Left ventricle myocardium superior (tissue), 1 donor: Measurements from ENCODE around the gene HSD3B2. TPM values are rescaled to one million over a fixed set of nuclear protein-coding genes. Genes with fewer than 3 reads are reported as not detected.

Experiments used
- ATAC-seq: fragments of 200-7000 bp; cut with Tn5 transposase; one replicate; pipeline ENCODE4 v1.9.1; 2020; ENCODE audit warnings: mild to moderate bottlenecking, moderate library complexity
- DNase-seq: peaks from one replicate; pipeline ENCODE4 v3.0.0-alpha.2; 2020
- intact Hi-C: fragments of 100-400 bp; cut with micrococcal nuclease; formaldehyde crosslinking; loops from one replicate; pipeline ENCODE4 v1.11.0; 2022
- total RNA-seq: library from RNA; stranded (reverse); fragmentation: NEBNext Ultra II Directional; extraction: Animal tissue kit (Norgen Biotek cat#: 25700); gene quantifications from one replicate; pipeline ENCODE4 v1.2.1, GENCODE V29; 2021
- donor health status: DM: no; HTN: yes; CAD: no; lungs with severe emphysema.

The HSD3B2 gene
- total RNA-seq, 1 donor from 2014 or later, result not detected

GRCh38 chr1:119448127-119448511 lies 33.2 kb downstream of the HSD3B2 start:
- DNase-seq (no peak), ATAC-seq (no peak)
- intact Hi-C loops, result no loop called here

DNA sequence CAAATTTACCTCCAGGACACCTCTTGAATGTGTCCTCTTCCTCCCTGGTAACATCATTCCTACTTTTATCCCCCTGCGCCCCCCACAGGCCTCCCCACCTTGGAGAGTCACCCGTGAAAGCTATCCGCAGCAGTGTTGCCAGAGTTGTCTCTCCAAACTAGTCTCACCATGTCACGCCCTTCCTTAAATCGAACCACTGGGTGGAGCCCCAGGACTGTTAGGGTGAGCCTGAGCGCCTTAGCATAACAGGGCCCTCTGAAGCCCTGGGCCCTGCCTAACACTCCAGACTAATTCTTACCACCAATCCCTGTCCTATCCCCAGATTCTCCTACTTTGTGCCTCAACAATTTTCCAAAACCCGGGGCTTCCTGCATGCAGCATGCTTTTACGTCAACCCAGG lies 35.0 kb downstream of the HSD3B2 start:
- no peak for ATAC-seq
- no peak for DNase-seq
- intact Hi-C loops, result no loop called here

- no peak for DNase-seq
- ATAC-seq, result no peak
- intact Hi-C loops, result no loop called here
Measured at GRCh38 chr1:119451158-119451557, 36.2 kb downstream of the HSD3B2 start.

DNA sequence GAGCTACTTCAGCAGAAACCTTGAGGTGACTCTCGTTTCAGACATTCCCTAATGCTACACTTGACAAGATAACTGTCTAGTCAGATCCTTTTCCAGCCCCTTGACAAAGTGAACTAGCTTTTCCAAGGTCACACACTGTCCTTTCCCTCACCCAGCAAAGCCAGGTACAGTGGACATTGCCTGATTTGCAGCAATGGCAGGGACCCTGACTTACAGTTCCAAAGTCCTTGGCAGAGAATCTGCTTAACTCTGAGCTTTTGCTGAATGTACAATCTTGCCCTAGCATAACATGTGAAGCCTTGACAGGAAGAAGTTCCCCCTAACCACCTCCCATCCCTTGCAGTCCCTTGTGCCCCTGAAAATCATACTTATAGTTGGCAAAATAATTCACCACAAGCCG lies 37.1 kb downstream of the HSD3B2 start:
- ATAC-seq, result no peak
- DNase-seq, result no peak
- intact Hi-C loops, result no loop called here

DNA sequence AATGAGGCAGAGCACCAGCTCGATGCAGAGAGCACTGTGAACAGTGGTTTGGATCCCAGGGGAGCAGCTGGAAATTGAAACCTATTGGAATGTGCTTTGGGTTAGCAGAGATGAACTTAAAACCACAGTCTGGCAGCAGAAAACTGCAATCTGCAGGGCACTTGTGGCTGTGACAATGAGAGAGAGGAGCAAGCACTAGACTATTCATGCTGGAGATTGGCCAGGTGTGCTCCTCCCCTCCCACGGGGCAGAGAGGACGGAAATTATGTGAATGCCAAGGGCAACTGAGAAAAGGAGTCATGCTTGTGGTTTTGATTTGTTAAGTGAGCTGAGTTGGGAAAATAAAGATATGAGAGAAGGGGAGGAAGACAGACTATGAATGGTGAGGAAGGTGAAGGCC lies 38.1 kb downstream of the HSD3B2 start:
- intact Hi-C loops, result no loop called here
- no peak for DNase-seq
- ATAC-seq, result no peak

GRCh38 chr1:119462964-119463363 lies 48.0 kb downstream of the HSD3B2 start:
- intact Hi-C loops, result no loop called here
- no peak for ATAC-seq
- DNase-seq, result no peak

- DNase-seq (no peak), ATAC-seq (no peak)
- intact Hi-C loops, result no loop called here
Measured at GRCh38 chr1:119463569-119463968, 48.6 kb downstream of the HSD3B2 start.

- intact Hi-C loops, result no loop called here
- ATAC-seq (no peak), DNase-seq (no peak)
Measured at GRCh38 chr1:119466445-119466844, 51.5 kb downstream of the HSD3B2 start.

GRCh38 chr1:119467219-119467618 lies 52.3 kb downstream of the HSD3B2 start:
- intact Hi-C loops, result no loop called here
- ATAC-seq (no peak), DNase-seq (no peak)

- no peak for ATAC-seq
- intact Hi-C loops, result no loop called here
- no peak for DNase-seq
Measured at GRCh38 chr1:119467857-119468668, 53.1 kb downstream of the HSD3B2 start.

GRCh38 chr1:119469741-119470140 lies 54.8 kb downstream of the HSD3B2 start:
- intact Hi-C loops, result no loop called here
- no peak for DNase-seq
- ATAC-seq, result no peak

GRCh38 chr1:119470377-119470776 lies 55.4 kb downstream of the HSD3B2 start:
- ATAC-seq (no peak), DNase-seq (no peak)
- intact Hi-C loops, result no loop called here

DNA sequence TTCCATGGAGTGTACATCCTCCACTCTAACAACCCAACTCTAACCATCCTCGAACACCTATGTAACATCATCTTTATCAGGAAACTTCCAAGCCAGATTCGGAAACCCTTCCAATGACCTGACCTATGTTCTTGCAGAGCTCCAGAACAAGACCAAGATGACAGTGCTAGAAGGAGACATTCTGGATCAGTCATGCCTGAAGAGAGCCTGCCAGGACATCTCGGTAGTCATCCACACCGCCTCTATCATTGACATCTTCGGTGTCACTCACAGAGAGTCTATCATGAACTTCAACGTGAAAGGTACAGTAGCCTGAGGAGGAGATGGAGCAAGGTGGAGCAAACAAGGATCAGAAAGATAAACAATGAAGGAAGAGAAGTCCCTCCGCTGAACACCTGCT lies 56.0 kb downstream of the HSD3B2 start:
- DNase-seq, result no peak
- no peak for ATAC-seq
- intact Hi-C loops, result no loop called here

GRCh38 chr1:119471566-119471965 lies 56.6 kb downstream of the HSD3B2 start:
- no peak for DNase-seq
- no peak for ATAC-seq
- intact Hi-C loops, result no loop called here

DNA sequence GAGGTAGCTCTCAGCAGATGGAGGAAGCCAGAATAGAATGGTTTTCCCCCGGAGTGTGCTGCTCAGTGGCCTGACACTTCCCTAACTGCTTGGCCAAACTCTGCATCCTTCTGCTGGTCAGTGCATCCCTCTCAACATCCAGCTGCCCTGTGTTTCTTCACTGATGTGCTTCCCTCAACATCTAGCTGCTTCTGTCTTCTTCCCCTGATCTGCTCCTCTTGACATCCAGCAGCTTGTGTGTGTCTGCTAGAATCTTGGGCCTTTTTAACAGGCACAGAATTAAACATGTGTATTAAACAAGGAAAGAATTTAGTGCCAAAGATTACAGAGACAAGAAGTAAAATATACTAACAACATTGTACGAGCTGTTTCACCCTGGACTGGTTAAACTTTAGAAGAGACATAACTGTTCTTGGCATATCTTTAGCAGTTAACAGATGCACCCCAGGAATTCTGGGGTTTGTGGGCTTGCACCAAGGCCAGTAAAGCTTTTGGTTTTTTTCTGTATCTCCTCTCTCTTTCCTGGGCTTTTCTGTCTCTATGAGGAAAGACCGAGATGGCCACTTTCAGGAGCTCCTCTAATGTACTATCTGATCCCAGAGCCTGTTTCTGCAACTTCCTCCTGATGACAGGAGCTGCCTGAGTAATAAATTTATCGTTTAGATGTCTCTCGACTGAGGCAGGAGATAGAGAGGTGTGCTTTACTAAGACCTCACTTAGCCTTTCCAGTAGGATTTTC lies 57.3 kb downstream of the HSD3B2 start:
- ATAC-seq, result no peak
- intact Hi-C loops, result no loop called here

More for the DNA sequence above, 57.3 kb downstream of the HSD3B2 start:
- DNase-seq, result no peak

Other genes starting within 250 kb of the HSD3B2 start
- not detected for gene HAO2, start 46.4 kb upstream of the HSD3B2 start, total RNA-seq
- gene HSD3B1, start 92.1 kb downstream of the HSD3B2 start, total RNA-seq, result not detected
- gene ZNF697, start 233.1 kb downstream of the HSD3B2 start, total RNA-seq, result 11.5 TPM